GM21576 (cell line): ENCODE data around the gene ERICH6B.

Source experiments
- ATAC-seq: cut with Tn5 transposase; IDR thresholded peaks from one replicate; pipeline ENCODE4 v1.9.1; 2021; ENCODE audit warnings: mild to moderate bottlenecking, moderate library complexity; ENCODE audit not compliant: unreplicated experiment

ERICH6B gene

DNA sequence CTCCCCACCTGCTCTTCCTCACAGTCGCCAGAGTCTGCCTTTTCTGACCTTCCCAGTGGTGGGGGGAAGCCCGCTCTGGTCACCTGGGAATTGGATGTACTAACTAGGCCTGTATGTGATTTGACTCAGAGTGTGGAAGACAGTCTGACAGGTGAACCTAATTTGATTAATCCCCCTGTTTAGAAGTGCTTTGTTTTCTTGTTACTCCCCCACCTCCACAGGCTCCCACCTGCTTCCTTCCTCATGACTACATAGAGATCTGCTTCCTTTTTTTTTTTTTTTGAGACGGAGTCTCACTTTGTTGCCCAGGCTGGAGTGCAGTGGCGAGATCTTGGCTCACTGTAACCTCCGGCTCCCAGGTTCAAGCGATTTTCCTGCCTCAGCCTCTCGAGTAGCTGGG is 106.8 kb downstream of the ERICH6B start:
- ATAC-seq: no peak

DNA sequence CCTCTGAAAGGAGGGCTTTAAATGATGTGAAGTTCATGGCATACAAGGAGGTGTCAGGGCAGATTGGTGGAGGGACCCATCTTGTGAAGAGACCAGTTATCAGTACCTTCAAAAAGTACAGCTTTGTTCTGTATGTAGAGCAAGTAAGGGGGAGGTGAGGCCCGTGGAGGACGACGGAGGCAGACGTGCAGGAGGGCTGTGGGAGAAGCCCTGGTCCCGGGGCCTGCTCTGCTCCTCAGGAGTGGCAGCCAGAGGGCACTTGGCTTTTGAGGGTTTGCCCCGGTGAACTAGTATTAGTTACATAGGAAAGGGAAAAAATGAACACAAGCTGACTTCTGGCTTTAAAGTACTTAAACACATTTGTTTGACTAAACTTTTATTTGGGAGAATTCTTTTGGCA is 108.7 kb downstream of the ERICH6B start:
- ATAC-seq: no peak

DNA sequence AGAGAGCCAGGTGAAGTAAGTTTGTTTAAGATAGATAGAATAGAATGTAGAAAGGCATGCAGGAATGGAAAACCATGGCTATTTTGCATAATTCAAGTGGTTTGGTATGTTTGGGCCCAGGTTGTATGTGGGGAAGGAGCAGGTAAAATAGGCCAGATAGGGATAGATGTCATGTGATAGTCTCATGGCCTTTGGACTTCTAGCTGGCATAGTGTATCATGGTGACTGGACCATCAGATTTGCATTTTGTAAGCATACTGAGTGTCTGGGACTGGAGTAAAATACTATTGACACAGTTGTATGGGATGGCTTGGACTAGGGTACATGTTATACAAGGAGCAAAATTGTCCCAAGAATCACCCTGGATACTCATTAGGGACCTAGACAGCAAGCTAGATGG is 111.9 kb downstream of the ERICH6B start:
- ATAC-seq: no peak

DNA sequence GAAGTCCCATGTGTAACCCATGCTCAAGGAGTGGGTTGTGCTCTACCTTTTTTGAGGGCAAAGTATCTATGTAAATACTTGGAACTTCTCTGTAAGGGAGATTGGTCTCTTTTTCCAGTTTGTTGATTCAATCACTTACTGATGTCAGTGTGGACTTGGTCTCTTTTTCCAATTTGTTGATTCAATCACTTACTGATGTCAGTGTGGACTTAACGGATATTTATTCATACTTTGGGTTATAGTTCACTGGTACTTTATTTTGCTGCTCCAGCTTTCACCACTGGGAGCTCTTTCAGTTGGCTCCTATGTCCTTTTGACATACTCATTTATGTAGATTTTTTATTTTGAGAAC is 114.4 kb downstream of the ERICH6B start:
- no peak for ATAC-seq

DNA sequence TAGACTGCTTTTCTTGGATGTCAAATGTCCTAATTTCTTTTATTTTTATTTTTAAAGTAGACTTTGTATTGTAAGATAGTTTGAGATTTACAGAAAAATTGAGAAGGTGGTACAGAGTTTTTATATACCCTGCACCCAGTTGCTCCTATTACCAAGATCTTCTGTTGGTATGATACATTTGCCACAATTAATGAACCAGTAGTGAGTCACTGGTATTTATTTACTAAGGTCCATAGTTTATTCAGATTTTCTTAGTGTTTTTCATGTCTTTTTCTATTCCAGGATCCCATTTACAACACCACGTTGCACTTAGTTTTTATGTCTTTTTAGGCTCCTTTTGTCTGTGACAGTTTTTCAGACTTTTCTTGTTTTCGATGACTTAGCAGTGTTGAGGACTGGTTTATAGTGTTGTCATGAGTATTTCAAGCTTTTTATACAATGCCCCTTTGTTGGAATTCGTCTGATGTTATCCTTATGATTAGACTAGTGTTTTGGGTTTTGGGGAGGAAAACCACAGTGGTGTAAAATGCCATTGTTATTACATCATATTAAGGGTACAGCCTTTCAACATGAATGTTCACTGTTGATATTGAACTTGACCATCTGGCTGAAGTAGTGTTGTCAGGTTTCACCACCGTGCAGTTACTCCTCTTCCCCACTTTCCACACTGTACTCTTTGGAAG is 114.9 kb downstream of the ERICH6B start:
- ATAC-seq: no peak

DNA sequence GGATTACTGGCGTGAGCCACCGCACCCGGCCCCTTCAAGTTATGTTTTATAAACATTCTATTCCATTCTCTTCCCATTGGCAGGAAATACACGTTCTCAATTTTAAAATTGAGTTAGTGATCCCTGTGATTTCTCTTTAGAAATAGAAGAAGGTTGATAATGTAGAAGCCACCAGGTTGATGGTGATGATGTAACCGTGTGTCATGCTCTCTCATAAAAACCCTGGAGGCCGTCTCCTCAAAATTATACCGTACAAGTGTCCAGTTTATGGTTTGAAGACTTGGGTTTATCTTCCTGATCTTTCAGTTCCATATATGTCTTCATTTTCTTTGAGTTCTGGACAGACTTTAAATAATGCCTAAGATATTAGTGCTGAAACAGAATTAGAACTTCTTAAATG is 118.6 kb downstream of the ERICH6B start:
- no peak for ATAC-seq

DNA sequence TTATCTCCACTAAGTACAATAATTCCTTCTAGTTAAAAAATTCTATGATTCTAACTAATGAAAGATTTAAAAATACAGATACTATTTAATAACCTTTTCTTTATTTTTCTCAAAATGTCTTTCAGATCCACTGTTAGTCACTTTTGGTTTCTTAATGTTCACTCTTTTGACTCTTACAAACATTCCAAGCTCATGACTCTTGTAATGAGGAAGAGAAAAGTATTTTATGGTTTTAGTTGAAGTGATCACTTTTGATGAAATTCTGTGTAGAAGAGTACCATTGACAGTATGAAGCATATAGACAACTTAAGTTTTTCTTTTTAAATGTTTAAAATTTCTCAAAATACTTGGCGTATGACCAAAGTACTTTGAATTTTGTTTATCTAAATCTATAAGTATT is 123.0 kb downstream of the ERICH6B start:
- ATAC-seq: no peak
